ENCODE measurements around the gene RBMS2.

DNA sequence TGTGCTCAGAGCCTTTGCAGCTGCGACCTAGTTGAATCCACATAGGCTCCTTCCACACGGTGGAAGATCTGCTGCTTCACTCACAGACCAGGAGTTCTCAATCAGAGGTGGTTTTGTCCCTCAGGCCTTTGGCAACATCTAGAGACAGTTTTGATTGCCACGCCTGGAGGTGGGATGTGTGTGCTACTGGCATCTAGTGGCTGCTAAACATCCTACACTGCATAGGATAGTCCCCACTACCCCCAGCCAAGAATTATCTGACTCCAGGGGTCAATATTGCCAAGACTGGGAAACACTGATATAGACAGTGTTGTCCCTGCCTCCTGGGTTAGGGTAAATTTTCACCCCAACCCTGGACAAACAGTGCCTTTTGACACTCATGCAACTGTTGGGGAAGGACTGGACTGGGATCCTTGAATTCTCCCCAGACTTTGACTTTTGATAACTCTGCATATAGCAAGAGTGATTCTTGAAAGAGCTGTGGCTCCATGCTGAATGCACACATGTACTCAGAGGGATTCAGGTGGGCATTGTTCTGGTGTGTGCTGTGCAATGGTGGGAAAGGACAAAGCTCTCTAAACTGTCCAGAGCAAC, 68.7 kb downstream of the RBMS2 start:
- TF ChIP-seq, protein P1, sequence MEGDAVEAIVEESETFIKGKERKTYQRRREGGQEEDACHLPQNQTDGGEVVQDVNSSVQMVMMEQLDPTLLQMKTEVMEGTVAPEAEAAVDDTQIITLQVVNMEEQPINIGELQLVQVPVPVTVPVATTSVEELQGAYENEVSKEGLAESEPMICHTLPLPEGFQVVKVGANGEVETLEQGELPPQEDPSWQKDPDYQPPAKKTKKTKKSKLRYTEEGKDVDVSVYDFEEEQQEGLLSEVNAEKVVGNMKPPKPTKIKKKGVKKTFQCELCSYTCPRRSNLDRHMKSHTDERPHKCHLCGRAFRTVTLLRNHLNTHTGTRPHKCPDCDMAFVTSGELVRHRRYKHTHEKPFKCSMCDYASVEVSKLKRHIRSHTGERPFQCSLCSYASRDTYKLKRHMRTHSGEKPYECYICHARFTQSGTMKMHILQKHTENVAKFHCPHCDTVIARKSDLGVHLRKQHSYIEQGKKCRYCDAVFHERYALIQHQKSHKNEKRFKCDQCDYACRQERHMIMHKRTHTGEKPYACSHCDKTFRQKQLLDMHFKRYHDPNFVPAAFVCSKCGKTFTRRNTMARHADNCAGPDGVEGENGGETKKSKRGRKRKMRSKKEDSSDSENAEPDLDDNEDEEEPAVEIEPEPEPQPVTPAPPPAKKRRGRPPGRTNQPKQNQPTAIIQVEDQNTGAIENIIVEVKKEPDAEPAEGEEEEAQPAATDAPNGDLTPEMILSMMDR (IDR thresholded peaks at IDR 0.05): no peak
- TF ChIP-seq POLR2AphosphoS5 (IDR thresholded peaks at IDR 0.05): no peak
